Fibroblast of the aortic adventitia (primary cell): ENCODE data around the gene TCF7L1. TPM values are rescaled to one million over a fixed set of nuclear protein-coding genes. Genes with fewer than 3 reads are reported as not detected.
"Not testable (repeated sequence)": the region's sequence is repeated elsewhere in the genome, so short reads cannot be mapped to it uniquely, and the experiment has no call there.

Source experiments
- DNase-seq: peaks from one replicate; pipeline ENCODE4 v3.0.0-alpha.2; 2010; ENCODE audit warnings: low read depth
- H3K4me3 ChIP-seq: 2 replicates; pipeline ENCODE4 v1.5.1; 2011; ENCODE audit warnings: low read depth, mild to moderate bottlenecking, control low read depth, low read length, moderate library complexity
- CTCF ChIP-seq: IDR thresholded peaks from 2 replicates; pipeline ENCODE4 v1.5.1; 2011; ENCODE audit warnings: mild to moderate bottlenecking, low read length, control low read depth, inconsistent platforms; ENCODE audit not compliant: insufficient read depth
- total RNA-seq: library from RNA; depleted of rRNA; stranded (reverse); fragments of >200 nt; gene quantifications from 2 replicates; pipeline ENCODE4 v1.2.3, GENCODE V29; 2012; ENCODE audit warnings: low replicate concordance

TCF7L1 gene
- total RNA-seq, 1 donor, result 3.7 TPM

GRCh38 chr2:85154048-85154753, 21.0 kb downstream of the TCF7L1 start:
- no peak overlapping the region for H3K4me3 ChIP-seq
- TF ChIP-seq CTCF, result no peak
- peak; percentile 85 for DNase-seq

- DNase-seq, H3K4me3 ChIP-seq: not testable (repeated sequence)
Measured at GRCh38 chr2:85155082-85155481, 21.9 kb downstream of the TCF7L1 start.

- TF ChIP-seq CTCF, result no peak
- H3K4me3 ChIP-seq, result no peak overlapping the region
- DNase-seq, result peak; percentile 41
Measured at GRCh38 chr2:85156153-85156552, 23.0 kb downstream of the TCF7L1 start.

- DNase-seq, result no peak
- H3K4me3 ChIP-seq, result no peak overlapping the region
- TF ChIP-seq CTCF, result no peak
Measured at GRCh38 chr2:85156619-85157018, 23.4 kb downstream of the TCF7L1 start.

GRCh38 chr2:85157345-85157744, 24.2 kb downstream of the TCF7L1 start:
- no peak for TF ChIP-seq CTCF
- no peak overlapping the region for H3K4me3 ChIP-seq
- DNase-seq, result no peak

- H3K4me3 ChIP-seq, result no peak overlapping the region
- no peak for DNase-seq
- TF ChIP-seq CTCF, result no peak
Measured at GRCh38 chr2:85158559-85159273, 25.5 kb downstream of the TCF7L1 start.

- no peak for DNase-seq
Measured at GRCh38 chr2:85159589-85159988, 26.4 kb downstream of the TCF7L1 start.

More at GRCh38 chr2:85159589-85159988, 26.4 kb downstream of the TCF7L1 start:
- TF ChIP-seq CTCF, result no peak
- H3K4me3 ChIP-seq, result no peak overlapping the region
